ENCODE measurements around the gene NRAP.

GRCh38 chr10:113557424-113557862 is 106.4 kb downstream of the NRAP start:
- no peak for TF ChIP-seq CTCF (IDR thresholded peaks at IDR 0.05)
- TF ChIP-seq POLR2AphosphoS5 (IDR thresholded peaks at IDR 0.05; ENCODE audit: low read depth, low read length) = no peak
- TF ChIP-seq REST (IDR thresholded peaks at IDR 0.05; ENCODE audit: insufficient read depth in 1 of 2, low read depth in 2 of 2, low read length in 1 of 2) = no peak
- TF ChIP-seq TCF7L2 (IDR thresholded peaks at IDR 0.05; ENCODE audit: low read depth, low read length) = no peak

All from Panc1 (cell line).